GM12878 (cell line): Measurements from ENCODE around the gene SULF2. TPM values are rescaled to one million over a fixed set of nuclear protein-coding genes. Genes with fewer than 3 reads are reported as not detected.

ENCODE experiments used
- ATAC-seq: fragments of 200-7000 bp; cut with Tn5 transposase; 3 replicates; pipeline ENCODE4 v1.9.1; 2020; ENCODE audit warnings: mild to moderate bottlenecking, moderate library complexity
- BruUV-seq: library from RNA; stranded (reverse); fragments of 400-500 nt; replicated peaks from 2 replicates; lab custom pipeline; 2021; lab: Mats Ljungman, UMichigan
- CTCF ChIA-PET: fragments of 300-600 bp; sonication (Branson Sonifier 250); formaldehyde crosslinking; extraction: SDS; loops from one replicate; lab custom pipeline; 2021; ENCODE audit warnings: inconsistent platforms; lab: Yijun Ruan, JAX
- POLR2A ChIA-PET: fragments of 350-600 bp; formaldehyde crosslinking; extraction: SDS; loops from one replicate; lab custom pipeline; 2021; ENCODE audit warnings: inconsistent platforms; lab: Charles Lee
- RAD21 ChIA-PET: fragments of 300-600 bp; sonication (Branson Sonifier 250); formaldehyde crosslinking; loops from one replicate; lab custom pipeline; 2023; ENCODE audit warnings: antibody characterized with exemption; ENCODE audit not compliant: unreplicated experiment; lab: Charles Lee
- SMC1A ChIA-PET: fragments of 300-600 bp; sonication (Branson Sonifier 250); formaldehyde crosslinking; loops from one replicate; lab custom pipeline; 2023; ENCODE audit not compliant: unreplicated experiment, uncharacterized antibody; lab: Charles Lee
- DNase-seq: peaks from one replicate; pipeline ENCODE4 v3.0.0-alpha.2; 2011; ENCODE audit warnings: low read depth, low spot score
- FAIRE-seq: peaks from 3 replicates; lab custom pipeline; 2011; peaks lifted over from hg19 to GRCh38; lab: Jason Lieb, UNC
- H2AFZ ChIP-seq: 2 replicates; pipeline ENCODE4 v1.6.0; 2011; ENCODE audit warnings: low read depth, low read length, control low read depth; ENCODE audit not compliant: control insufficient read depth
- H3K27ac ChIP-seq: 2 replicates; pipeline ENCODE4 v1.5.1; 2011; ENCODE audit warnings: control low read depth; ENCODE audit not compliant: control insufficient read depth, insufficient read depth
- H3K27me3 ChIP-seq, 2 experiments: replicated peaks in 1 of 2; 2 replicates each; pipeline versions ENCODE4 v1.6.0 to v1.6.1; 2011; ENCODE audit warnings: low read length in 1 of 2; ENCODE audit not compliant: control insufficient read depth in 2 of 2, insufficient read depth in 2 of 2
- H3K36me3 ChIP-seq, 2 experiments: 2 replicates each; pipeline ENCODE4 v1.5.1; 2011; ENCODE audit warnings: low read length in 1 of 2; ENCODE audit not compliant: control insufficient read depth in 2 of 2, insufficient read depth in 2 of 2
- H3K4me1 ChIP-seq: 2 replicates; pipeline ENCODE4 v1.6.1; 2011; ENCODE audit warnings: mild to moderate bottlenecking, low read length, moderate library complexity, mixed read lengths; ENCODE audit not compliant: control insufficient read depth, insufficient read depth
- H3K4me2 ChIP-seq: 2 replicates; pipeline ENCODE4 v1.6.0; 2011; ENCODE audit warnings: control low read depth; ENCODE audit not compliant: control insufficient read depth, insufficient read depth
- H3K4me3 ChIP-seq: fragments of 200-600 bp; sonication (generic); 2 replicates; pipeline ENCODE4 v1.5.1; 2016
- H3K79me2 ChIP-seq: 2 replicates; pipeline ENCODE4 v1.6.0; 2011; ENCODE audit warnings: low read length; ENCODE audit not compliant: control insufficient read depth, insufficient read depth
- H3K9ac ChIP-seq: 2 replicates; pipeline ENCODE4 v1.8.0; 2011; ENCODE audit warnings: low read length, control low read depth, mixed read lengths; ENCODE audit not compliant: control insufficient read depth, insufficient read depth
- H3K9me3 ChIP-seq: replicated peaks from 3 replicates; pipeline ENCODE4 v1.5.1; 2011; ENCODE audit warnings: mild to moderate bottlenecking, low read length; ENCODE audit not compliant: control insufficient read depth, insufficient read depth
- H4K20me1 ChIP-seq: 2 replicates; pipeline ENCODE4 v1.6.0; 2011; ENCODE audit not compliant: control insufficient read depth, insufficient read depth
- CREM ChIP-seq: IDR thresholded peaks from 2 replicates; pipeline ENCODE4 v1.6.1; 2014; ENCODE audit warnings: antibody characterized with exemption, low read depth
- DPF2 ChIP-seq: fragments of 450-650 bp; IDR thresholded peaks from 2 replicates; pipeline ENCODE4 v1.6.1; 2017; ENCODE audit warnings: mild to moderate bottlenecking
- FOS ChIP-seq: IDR thresholded peaks from 3 replicates; pipeline ENCODE4 v1.6.1; 2011; ENCODE audit warnings: borderline replicate concordance; ENCODE audit not compliant: insufficient read length; ENCODE audit errors: extremely low read depth
- IKZF1 ChIP-seq: fragments of 450-650 bp; conservative IDR thresholded peaks from 2 replicates; pipeline ENCODE4 v1.6.1; 2017; ENCODE audit warnings: antibody characterized with exemption, mild to moderate bottlenecking
- NFXL1 ChIP-seq: fragments of 450-650 bp; IDR thresholded peaks from 2 replicates; pipeline ENCODE4 v1.6.1; 2017; ENCODE audit warnings: antibody characterized with exemption, mild to moderate bottlenecking, borderline replicate concordance
- POLR2AphosphoS2 ChIP-seq: IDR thresholded peaks from 2 replicates; pipeline ENCODE4 v1.6.1; 2011; ENCODE audit warnings: low read depth, mild to moderate bottlenecking, low read length, improper control_type of control experiment, moderate library complexity
- RAD51 ChIP-seq: fragments of 450-650 bp; IDR thresholded peaks from 2 replicates; pipeline ENCODE4 v1.6.1; 2016; ENCODE audit warnings: moderate library complexity, mild to moderate bottlenecking, inconsistent platforms
- RUNX3 ChIP-seq: IDR thresholded peaks from 2 replicates; pipeline ENCODE4 v1.6.1; 2012; ENCODE audit warnings: low read length, inconsistent platforms
- SMAD5 ChIP-seq: IDR thresholded peaks from 2 replicates; pipeline ENCODE4 v1.6.1; 2016; ENCODE audit warnings: antibody characterized with exemption, low read depth
- SPI1 ChIP-seq: IDR thresholded peaks from 2 replicates; pipeline ENCODE4 v1.6.1; 2011; ENCODE audit warnings: low read depth, mild to moderate bottlenecking, low read length, moderate library complexity, borderline replicate concordance; ENCODE audit not compliant: insufficient read depth
- ZNF207 ChIP-seq: fragments of 450-650 bp; IDR thresholded peaks from 2 replicates; pipeline ENCODE4 v1.6.1; 2014; ENCODE audit warnings: antibody characterized with exemption, mild to moderate bottlenecking, borderline replicate concordance
- WGBS: methylation state at CpG from one replicate; pipeline ENCODE4 v1.1.6; 2016; ENCODE audit warnings: low lambda C conversion rate; ENCODE audit not compliant: insufficient replicate concordance, insufficient coverage; ENCODE audit errors: missing lambda C conversion rate; 5-methylcytosine and 5-hydroxymethylcytosine counted together
- in situ Hi-C: fragments of 300-500 bp; cut with MboI; formaldehyde crosslinking; loops from 9 replicates; pipeline ENCODE4 v1.14.3; 2018; ENCODE audit warnings: mixed read lengths
- intact Hi-C: fragments of 100-400 bp; cut with micrococcal nuclease; formaldehyde crosslinking; loops from one replicate; pipeline ENCODE4 v1.14.2; 2022; ENCODE audit not compliant: unreplicated experiment
- polyA plus RNA-seq, 11 experiments: library from polyadenylated mRNA; depleted of rRNA in 4 of 11; unstranded in 6 of 11; stranded (reverse) in 5 of 11; fragments of >200 nt; fragmentation: Nextera tagmentation in 4 of 11; fragmentation: Illumina TruSeq in 1 of 11; extraction: Ambion mirVana in 4 of 11; extraction: Trizol in 1 of 11; gene quantifications; 1 replicate in 1 of 11; 2 replicates in 10 of 11; pipeline versions ENCODE4 v1.2.1 to v1.2.3, GENCODE V29; 2011 to 2016; ENCODE audit warnings: inconsistent platforms in 2 of 11, missing spikeins in 2 of 11, low read depth in 1 of 11
- total RNA-seq, 4 experiments: library from RNA; depleted of rRNA in 3 of 4; stranded (reverse); fragments of >200 nt in 3 of 4; fragmentation: Illumina TruSeq in 1 of 4; extraction: Trizol in 1 of 4; gene quantifications; 2 replicates each; pipeline versions ENCODE4 v1.2.1 to v1.2.3, GENCODE V29; 2013 to 2021
- TF ChIP-seq, protein P1 (sequence below): fragments of 450-650 bp; IDR thresholded peaks from 2 replicates; pipeline ENCODE4 v1.6.1; 2017; ENCODE audit warnings: mild to moderate bottlenecking, low read depth, inconsistent platforms; ENCODE audit not compliant: poor library complexity, severe bottlenecking
- TF ChIP-seq, protein P2 (sequence below): fragments of 450-650 bp; conservative IDR thresholded peaks from 2 replicates; pipeline ENCODE4 v1.6.1; 2017; ENCODE audit warnings: mild to moderate bottlenecking, moderate library complexity
- TF ChIP-seq, protein P3 (sequence below): fragments of 450-650 bp; IDR thresholded peaks from 2 replicates; pipeline ENCODE4 v1.6.1; 2017; ENCODE audit warnings: antibody characterized with exemption, mild to moderate bottlenecking, moderate library complexity

SULF2 gene
- total and polyA plus RNA-seq, 10 of the 15 experiments (the other 5 are each of a cell fraction or from before 2014, with no cell fraction given), result 0.69 to 4.1 (median 1.6) TPM

DNA sequence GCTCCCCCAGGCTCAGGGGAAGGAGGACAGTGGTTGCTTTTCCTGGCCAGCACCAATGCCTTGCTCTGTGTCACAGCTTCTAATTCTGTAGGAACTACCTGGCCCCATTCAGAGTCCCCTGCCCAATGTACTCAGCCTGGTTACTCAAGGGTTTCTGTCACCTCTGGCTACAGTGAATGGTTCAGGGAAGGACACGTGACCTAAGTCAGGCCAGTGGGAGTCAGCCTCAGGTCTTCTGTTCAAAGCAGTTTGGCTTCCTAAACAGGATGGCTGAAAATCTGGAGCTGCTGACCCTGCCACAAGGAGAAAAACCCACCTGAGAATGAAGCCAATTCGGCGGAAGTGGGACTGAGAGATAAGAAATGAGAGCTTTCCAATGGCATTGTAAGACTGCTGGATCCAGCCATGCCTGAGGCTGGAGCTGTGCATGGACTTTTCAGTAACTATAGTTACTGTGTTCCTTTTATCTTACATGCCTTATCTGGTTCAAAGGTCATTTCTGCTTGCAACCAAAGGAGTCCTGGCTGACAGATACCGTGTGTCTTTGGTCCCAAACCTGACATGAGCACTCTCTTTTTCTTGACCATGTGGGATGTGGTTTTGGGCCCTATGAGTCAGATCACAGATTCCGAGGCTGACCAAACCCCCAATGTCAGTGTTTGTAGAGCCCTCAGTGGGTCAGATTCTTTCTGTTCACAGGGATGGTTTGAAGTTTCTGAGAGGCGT lies 104.3 kb downstream of the SULF2 start (continued):
- TF ChIP-seq POLR2AphosphoS2, result no peak
- no peak for TF ChIP-seq CREM
- 0 out of 2 replicates have a peak, but pooled peaks have one; percentile 36 for TF ChIP-seq DPF2
- peak; percentile 46; the same call in 1 of the 2 replicates for TF ChIP-seq RAD51
- peak; percentile 77 for TF ChIP-seq RUNX3
- TF ChIP-seq IKZF1, result peak; percentile 27; the same call in 1 of the 2 replicates

DNA sequence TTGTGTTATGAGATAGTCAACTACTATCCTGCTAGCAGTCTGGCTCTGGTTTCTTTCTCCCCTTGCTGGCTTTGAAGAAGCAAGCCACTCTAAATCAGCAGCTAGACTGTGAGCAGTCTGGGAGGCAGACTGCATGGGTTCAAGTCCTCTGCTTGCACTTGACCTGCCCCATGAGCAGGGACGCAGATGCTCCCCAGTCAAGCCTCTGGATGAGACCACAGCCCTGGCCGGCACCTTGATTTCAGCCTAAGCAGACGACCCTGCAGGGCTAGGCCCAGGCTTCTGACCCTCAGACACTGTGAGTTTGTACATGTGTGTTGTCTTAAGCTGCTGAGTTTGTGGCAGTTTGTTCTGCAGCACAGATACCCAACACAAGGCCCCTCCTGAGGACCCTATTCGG lies 105.8 kb downstream of the SULF2 start:
- H4K20me1 ChIP-seq, result no peaks in the 10 kb centered on the region
- no TSS peak for BruUV-seq
- intact Hi-C loops, result loop anchor here (2.0 to 5.0 kb wide), 2 partner anchors 33 to 103 kb away; no protein-coding TSS in a partner anchor

More for the DNA sequence above, 105.8 kb downstream of the SULF2 start:
- H3K4me1 ChIP-seq, result no peaks in the 10 kb centered on the region
- in situ Hi-C loops, result no loop called here
- H3K27ac ChIP-seq, result no peak overlapping the region
- H3K27me3 ChIP-seq, result no peaks in the 10 kb centered on the region
- TF ChIP-seq POLR2AphosphoS2 (no peak), SMAD5 (no peak), FOS (no peak), SPI1 (no peak), ZNF207 (no peak), NFXL1 (no peak)
- TF ChIP-seq, protein P1, sequence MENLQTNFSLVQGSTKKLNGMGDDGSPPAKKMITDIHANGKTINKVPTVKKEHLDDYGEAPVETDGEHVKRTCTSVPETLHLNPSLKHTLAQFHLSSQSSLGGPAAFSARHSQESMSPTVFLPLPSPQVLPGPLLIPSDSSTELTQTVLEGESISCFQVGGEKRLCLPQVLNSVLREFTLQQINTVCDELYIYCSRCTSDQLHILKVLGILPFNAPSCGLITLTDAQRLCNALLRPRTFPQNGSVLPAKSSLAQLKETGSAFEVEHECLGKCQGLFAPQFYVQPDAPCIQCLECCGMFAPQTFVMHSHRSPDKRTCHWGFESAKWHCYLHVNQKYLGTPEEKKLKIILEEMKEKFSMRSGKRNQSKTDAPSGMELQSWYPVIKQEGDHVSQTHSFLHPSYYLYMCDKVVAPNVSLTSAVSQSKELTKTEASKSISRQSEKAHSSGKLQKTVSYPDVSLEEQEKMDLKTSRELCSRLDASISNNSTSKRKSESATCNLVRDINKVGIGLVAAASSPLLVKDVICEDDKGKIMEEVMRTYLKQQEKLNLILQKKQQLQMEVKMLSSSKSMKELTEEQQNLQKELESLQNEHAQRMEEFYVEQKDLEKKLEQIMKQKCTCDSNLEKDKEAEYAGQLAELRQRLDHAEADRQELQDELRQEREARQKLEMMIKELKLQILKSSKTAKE, result no peak
- TF ChIP-seq, protein P2, sequence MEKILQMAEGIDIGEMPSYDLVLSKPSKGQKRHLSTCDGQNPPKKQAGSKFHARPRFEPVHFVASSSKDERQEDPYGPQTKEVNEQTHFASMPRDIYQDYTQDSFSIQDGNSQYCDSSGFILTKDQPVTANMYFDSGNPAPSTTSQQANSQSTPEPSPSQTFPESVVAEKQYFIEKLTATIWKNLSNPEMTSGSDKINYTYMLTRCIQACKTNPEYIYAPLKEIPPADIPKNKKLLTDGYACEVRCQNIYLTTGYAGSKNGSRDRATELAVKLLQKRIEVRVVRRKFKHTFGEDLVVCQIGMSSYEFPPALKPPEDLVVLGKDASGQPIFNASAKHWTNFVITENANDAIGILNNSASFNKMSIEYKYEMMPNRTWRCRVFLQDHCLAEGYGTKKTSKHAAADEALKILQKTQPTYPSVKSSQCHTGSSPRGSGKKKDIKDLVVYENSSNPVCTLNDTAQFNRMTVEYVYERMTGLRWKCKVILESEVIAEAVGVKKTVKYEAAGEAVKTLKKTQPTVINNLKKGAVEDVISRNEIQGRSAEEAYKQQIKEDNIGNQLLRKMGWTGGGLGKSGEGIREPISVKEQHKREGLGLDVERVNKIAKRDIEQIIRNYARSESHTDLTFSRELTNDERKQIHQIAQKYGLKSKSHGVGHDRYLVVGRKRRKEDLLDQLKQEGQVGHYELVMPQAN, result no peak
- TF ChIP-seq, protein P3, sequence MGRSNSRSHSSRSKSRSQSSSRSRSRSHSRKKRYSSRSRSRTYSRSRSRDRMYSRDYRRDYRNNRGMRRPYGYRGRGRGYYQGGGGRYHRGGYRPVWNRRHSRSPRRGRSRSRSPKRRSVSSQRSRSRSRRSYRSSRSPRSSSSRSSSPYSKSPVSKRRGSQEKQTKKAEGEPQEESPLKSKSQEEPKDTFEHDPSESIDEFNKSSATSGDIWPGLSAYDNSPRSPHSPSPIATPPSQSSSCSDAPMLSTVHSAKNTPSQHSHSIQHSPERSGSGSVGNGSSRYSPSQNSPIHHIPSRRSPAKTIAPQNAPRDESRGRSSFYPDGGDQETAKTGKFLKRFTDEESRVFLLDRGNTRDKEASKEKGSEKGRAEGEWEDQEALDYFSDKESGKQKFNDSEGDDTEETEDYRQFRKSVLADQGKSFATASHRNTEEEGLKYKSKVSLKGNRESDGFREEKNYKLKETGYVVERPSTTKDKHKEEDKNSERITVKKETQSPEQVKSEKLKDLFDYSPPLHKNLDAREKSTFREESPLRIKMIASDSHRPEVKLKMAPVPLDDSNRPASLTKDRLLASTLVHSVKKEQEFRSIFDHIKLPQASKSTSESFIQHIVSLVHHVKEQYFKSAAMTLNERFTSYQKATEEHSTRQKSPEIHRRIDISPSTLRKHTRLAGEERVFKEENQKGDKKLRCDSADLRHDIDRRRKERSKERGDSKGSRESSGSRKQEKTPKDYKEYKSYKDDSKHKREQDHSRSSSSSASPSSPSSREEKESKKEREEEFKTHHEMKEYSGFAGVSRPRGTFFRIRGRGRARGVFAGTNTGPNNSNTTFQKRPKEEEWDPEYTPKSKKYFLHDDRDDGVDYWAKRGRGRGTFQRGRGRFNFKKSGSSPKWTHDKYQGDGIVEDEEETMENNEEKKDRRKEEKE, result no peak
- TF ChIP-seq, all 136 proteins: peak for 0
- H2AFZ ChIP-seq, result no peak overlapping the region
- no peaks in the 10 kb centered on the region for H3K9me3 ChIP-seq
- ATAC-seq (no peak), DNase-seq (no peak), FAIRE-seq (no peak)
- RAD21 ChIA-PET, result interaction anchor here (1.0 to 3.5 kb wide), 4 partner anchors 11 to 941 kb away, joined by 3 to 25 read pairs (median 6); no protein-coding TSS in a partner anchor
- CTCF ChIA-PET, result interaction anchor here (0.8 to 4.6 kb wide), 5 partner anchors 16 to 943 kb away, joined by 3 to 74 read pairs (median 6); no protein-coding TSS in a partner anchor
- no peak overlapping the region for H3K4me3 ChIP-seq
- POLR2A ChIA-PET, result no interaction called here
- WGBS, result 43% methylated on average over 4 of the region's 4 CpGs
- SMC1A ChIA-PET, result interaction anchor here (1.1 to 4.0 kb wide), 6 partner anchors 15 to 942 kb away, joined by 3 to 34 read pairs (median 18); no protein-coding TSS in a partner anchor
- no peak overlapping the region for H3K9ac ChIP-seq
- no peak overlapping the region for H3K4me2 ChIP-seq
- H3K79me2 ChIP-seq, result no peaks in the 10 kb centered on the region
- no peaks in the 10 kb centered on the region for H3K36me3 ChIP-seq
